SJSA1 (cell line): ENCODE data around the gene RUNX1. TPM values are rescaled to one million over a fixed set of nuclear protein-coding genes. Genes with fewer than 3 reads are reported as not detected.
A peak's percentile ranks its signal among the peaks of the same experiment; 100 is the strongest.

Experiments used
- DNase-seq, 2 experiments: peaks; one replicate each; pipeline ENCODE4 v3.0.0-alpha.2; 2015 to 2020; ENCODE audit warnings: low spot score in 2 of 2, low read depth in 1 of 2
- H3K27ac ChIP-seq: fragments of 250-450 bp; sonication (Bioruptor Pico); 2 replicates; pipeline ENCODE4 v1.5.1; 2020; ENCODE audit warnings: mild to moderate bottlenecking, moderate library complexity
- H3K27me3 ChIP-seq: fragments of 250-450 bp; sonication (Bioruptor Pico); replicated peaks from 2 replicates; pipeline ENCODE4 v1.5.1; 2020; ENCODE audit warnings: mild to moderate bottlenecking, moderate library complexity
- H3K36me3 ChIP-seq: fragments of 250-450 bp; sonication (Bioruptor Pico); 2 replicates; pipeline ENCODE4 v1.5.1; 2020; ENCODE audit warnings: mild to moderate bottlenecking
- H3K4me1 ChIP-seq: fragments of 250-450 bp; sonication (Bioruptor Pico); replicated peaks from 2 replicates; pipeline ENCODE4 v1.6.1; 2021; ENCODE audit warnings: mild to moderate bottlenecking
- H3K4me3 ChIP-seq: fragments of 250-450 bp; sonication (Bioruptor Pico); 2 replicates; pipeline ENCODE4 v1.5.1; 2020; ENCODE audit warnings: mild to moderate bottlenecking
- H3K9me3 ChIP-seq: fragments of 250-450 bp; sonication (Bioruptor Pico); replicated peaks from 2 replicates; pipeline ENCODE4 v1.5.1; 2020; ENCODE audit warnings: mild to moderate bottlenecking
- total RNA-seq: library from RNA; depleted of rRNA; stranded (reverse); fragments of >200 nt; shearing (Covaris generic); gene quantifications from 2 replicates; pipeline ENCODE4 v1.2.3, GENCODE V29; 2014

RUNX1 gene
- total RNA-seq, 1 experiment from 2014 or later = 18.0 TPM

GRCh38 chr21:34908419-34909055 lies 140.6 kb downstream of the RUNX1 start:
- no peak overlapping the region for H3K27ac ChIP-seq
- peaks cover 34% of the 10 kb centered on the region for H3K4me1 ChIP-seq
- H3K36me3 ChIP-seq = no peaks in the 10 kb centered on the region
- no peak for DNase-seq
- H3K4me3 ChIP-seq = no peak overlapping the region
- H3K9me3 ChIP-seq = no peaks in the 10 kb centered on the region
- no peaks in the 10 kb centered on the region for H3K27me3 ChIP-seq

DNA sequence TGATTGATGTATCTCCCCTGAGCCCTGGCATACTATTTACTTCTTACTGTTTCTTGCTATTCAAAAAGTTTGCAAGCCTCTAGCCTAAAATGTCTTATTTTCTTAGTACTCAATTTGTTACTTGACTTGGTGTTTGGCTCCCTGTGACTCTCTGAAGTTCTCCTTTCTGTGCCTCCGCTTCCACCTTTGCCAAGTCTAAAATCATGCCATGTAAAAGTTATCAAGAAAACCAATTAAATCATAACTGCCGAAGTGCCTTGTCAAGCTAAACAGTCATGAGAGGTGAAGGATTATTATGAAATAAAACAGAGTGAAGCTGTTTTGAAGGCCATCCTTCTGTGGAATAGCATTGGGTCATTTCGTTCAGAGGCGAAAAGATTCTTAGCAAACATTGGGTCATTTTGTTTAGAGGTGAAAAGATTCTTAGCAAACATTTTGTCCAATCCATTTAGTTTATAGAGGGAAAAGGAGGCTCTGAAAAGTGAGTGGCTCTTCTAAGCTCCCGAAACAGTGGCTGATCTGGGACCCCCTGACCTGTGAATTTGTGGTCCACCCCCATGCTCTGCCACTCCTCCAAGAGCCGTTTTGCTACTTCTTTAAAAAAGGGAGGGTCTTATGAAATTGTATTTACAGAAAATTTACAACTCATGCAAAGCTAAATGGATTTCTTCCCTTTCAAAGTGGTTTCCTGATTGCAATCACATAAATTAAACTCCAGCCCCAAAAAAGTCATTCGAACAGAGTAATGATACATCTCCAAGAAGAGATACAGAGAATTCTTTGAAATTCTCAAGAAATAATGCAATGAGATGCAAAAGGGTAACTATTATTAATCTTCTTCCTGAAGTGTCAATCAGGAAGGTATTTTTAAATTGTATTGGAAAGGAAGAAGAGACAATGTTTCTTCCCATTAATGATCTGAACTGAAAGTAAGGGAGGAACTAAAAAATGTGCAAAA lies 141.4 kb downstream of the RUNX1 start:
- no peaks in the 10 kb centered on the region for H3K27me3 ChIP-seq
- H3K36me3 ChIP-seq = no peaks in the 10 kb centered on the region
- H3K4me1 ChIP-seq = peaks cover 29% of the 10 kb centered on the region
- H3K4me3 ChIP-seq = no peak overlapping the region
- H3K9me3 ChIP-seq = no peaks in the 10 kb centered on the region
- no peak overlapping the region for H3K27ac ChIP-seq
- no peak for DNase-seq

- no peaks in the 10 kb centered on the region for H3K27me3 ChIP-seq
- peaks cover 24% of the 10 kb centered on the region for H3K4me1 ChIP-seq
- H3K36me3 ChIP-seq = no peaks in the 10 kb centered on the region
- DNase-seq = peak in 1 of 2 experiments; percentile 24
- H3K9me3 ChIP-seq = no peaks in the 10 kb centered on the region
- H3K27ac ChIP-seq = peak overlapping the region; percentile 45
- H3K4me3 ChIP-seq = no peak overlapping the region
Measured at GRCh38 chr21:34906401-34906800, 142.7 kb downstream of the RUNX1 start.

GRCh38 chr21:34905218-34905537 lies 143.9 kb downstream of the RUNX1 start:
- no peak for DNase-seq
- no peaks in the 10 kb centered on the region for H3K27me3 ChIP-seq
- no peak overlapping the region for H3K4me3 ChIP-seq
- peaks cover 33% of the 10 kb centered on the region for H3K4me1 ChIP-seq
- H3K9me3 ChIP-seq = no peaks in the 10 kb centered on the region
- H3K36me3 ChIP-seq = no peaks in the 10 kb centered on the region
- peak overlapping the region; percentile 45 for H3K27ac ChIP-seq

DNA sequence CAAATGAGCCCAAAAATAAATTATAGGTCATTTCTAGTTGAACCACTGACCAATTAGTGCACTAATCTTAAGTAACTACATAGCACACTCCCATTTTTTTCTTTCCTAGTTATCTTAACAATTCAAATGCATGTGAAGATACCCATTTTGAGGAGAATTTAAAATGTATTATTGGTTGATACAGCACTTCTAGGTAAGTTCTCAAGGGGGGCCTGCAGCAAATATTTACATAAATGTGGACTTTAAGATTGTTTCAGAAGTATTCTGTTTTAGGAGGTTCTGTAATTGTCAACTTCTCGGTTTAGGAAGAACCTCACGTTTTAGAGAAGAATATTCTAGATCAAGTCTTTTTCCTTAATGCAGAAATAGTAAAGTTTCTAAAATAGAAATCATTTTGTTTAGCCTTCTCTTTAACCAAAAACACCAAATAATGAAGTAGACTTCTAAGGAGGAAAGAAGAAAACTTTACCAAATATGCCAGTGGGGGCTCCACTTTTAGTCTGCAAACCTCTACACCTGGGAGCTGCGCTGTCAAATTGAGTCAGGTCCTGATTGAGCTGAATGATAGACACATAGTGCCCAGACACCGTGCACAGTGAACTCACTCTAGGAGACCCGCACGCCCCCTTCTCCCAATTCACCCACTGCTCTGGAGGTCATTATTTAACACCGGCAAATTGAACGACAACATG lies 144.4 kb downstream of the RUNX1 start:
- Histone ChIP-seq H3K36me3 (no peaks in the 10 kb centered on the region), H3K4me1 (peaks cover 36% of the 10 kb centered on the region), H3K4me3 (no peak overlapping the region), H3K27ac (no peak overlapping the region), H3K27me3 (no peaks in the 10 kb centered on the region), H3K9me3 (no peaks in the 10 kb centered on the region)
- no peak for DNase-seq

DNA sequence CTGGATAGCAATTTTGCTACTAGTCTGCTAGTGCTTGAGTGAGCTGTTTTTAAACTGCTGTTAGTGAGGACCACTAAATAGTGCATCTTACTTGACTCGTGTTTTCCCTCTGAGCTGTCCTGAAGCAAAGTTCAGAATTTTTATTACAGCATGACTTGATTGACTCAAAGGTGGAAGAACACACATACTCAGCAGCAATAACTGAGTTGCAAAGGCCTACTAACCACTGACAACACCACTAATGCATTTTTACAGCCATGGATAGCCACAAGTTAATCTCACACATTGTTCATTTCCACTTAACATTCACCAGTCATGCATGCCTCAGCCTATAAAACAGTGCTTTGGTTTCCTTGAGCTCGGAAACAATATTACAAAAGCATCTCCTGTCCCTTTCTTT lies 148.7 kb downstream of the RUNX1 start:
- Histone ChIP-seq H3K9me3 (no peaks in the 10 kb centered on the region), H3K27me3 (no peaks in the 10 kb centered on the region), H3K27ac (no peak overlapping the region), H3K4me1 (peaks cover 20% of the 10 kb centered on the region), H3K36me3 (0 out of 2 replicates have a peak, but pooled peaks cover 3% of the 10 kb centered on the region), H3K4me3 (no peak overlapping the region)
- DNase-seq = peak in 1 of 2 experiments; percentile 58

GRCh38 chr21:34899760-34900159 lies 149.3 kb downstream of the RUNX1 start:
- no peak overlapping the region for H3K27ac ChIP-seq
- H3K36me3 ChIP-seq = 0 out of 2 replicates have a peak, but pooled peaks cover 3% of the 10 kb centered on the region
- H3K4me1 ChIP-seq = peaks cover 13% of the 10 kb centered on the region
- no peaks in the 10 kb centered on the region for H3K9me3 ChIP-seq
- no peak for DNase-seq
- H3K4me3 ChIP-seq = no peak overlapping the region
- no peaks in the 10 kb centered on the region for H3K27me3 ChIP-seq

DNA sequence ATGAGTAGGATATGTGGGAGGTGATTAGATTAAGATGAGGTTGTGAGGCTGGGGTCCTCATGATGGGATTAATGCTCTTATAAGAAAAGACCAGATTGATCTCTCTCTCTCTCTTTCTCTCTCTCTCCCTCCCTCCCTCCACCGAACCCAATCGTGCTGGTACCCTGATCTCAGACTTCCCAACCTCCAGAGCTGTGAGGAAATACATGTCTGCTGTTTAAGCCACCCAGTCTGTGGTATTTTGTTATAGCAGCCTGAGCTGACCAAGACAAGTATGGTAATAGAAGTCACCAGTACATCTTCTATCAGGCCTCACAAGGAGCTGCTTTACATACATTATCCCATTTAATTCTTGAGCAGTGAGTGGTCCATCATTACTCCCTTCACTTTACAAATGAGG lies 149.8 kb downstream of the RUNX1 start:
- no peak overlapping the region for H3K27ac ChIP-seq
- H3K36me3 ChIP-seq = 0 out of 2 replicates have a peak, but pooled peaks cover 3% of the 10 kb centered on the region
- no peak for DNase-seq
- H3K9me3 ChIP-seq = no peaks in the 10 kb centered on the region
- H3K27me3 ChIP-seq = no peaks in the 10 kb centered on the region
- H3K4me1 ChIP-seq = peaks cover 12% of the 10 kb centered on the region
- H3K4me3 ChIP-seq = no peak overlapping the region

- Histone ChIP-seq H3K4me3 (no peak overlapping the region), H3K9me3 (no peaks in the 10 kb centered on the region), H3K27ac (no peak overlapping the region), H3K4me1 (peaks cover 12% of the 10 kb centered on the region), H3K36me3 (0 out of 2 replicates have a peak, but pooled peaks cover 3% of the 10 kb centered on the region), H3K27me3 (no peaks in the 10 kb centered on the region)
- DNase-seq = no peak
Measured at GRCh38 chr21:34897828-34898227, 151.3 kb downstream of the RUNX1 start.

DNA sequence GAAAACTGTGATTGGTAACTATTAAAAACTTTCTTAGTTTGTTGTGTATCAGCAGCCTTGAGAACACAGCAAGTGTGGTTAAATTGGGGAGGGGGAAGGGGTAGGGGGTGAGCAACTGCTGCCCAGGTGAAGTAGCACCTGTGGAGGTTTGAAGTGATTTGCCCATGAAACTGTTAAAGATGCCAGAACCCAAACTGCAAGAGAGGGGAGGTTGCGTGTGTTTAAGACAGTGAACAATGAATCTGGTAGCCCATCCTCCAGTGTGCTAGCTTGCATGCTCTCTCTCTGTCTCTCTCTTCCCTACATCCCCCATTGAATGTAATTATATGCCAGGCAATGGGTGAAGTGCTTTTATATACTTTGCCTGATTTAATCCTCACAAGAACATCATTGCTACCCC lies 154.7 kb downstream of the RUNX1 start:
- Histone ChIP-seq H3K4me1 (peaks cover 9% of the 10 kb centered on the region), H3K27me3 (no peaks in the 10 kb centered on the region), H3K9me3 (no peaks in the 10 kb centered on the region), H3K27ac (no peak overlapping the region), H3K36me3 (peaks cover 3% of the 10 kb centered on the region; the same call in 1 of the 2 replicates), H3K4me3 (no peak overlapping the region)
- DNase-seq = no peak

DNA sequence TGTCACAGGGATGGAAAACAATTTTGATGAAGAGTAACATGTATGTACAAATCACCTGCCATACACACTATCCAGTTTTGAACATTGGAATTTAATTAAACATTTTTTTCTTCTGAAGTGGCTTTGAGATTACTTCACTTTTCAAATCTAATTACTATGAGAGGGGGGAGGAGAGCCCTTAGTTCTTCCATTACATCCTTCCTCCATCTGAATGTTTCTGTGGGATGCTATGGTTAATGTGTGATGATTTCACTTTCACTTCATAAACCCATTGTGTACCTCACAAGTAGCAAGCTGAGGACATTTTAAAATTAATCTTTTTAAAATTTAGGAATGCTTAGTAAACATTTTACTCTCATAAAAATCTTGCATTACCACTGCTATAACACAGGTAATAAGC lies 156.9 kb downstream of the RUNX1 start:
- Histone ChIP-seq H3K9me3 (no peaks in the 10 kb centered on the region), H3K4me3 (no peak overlapping the region), H3K36me3 (peaks cover 6% of the 10 kb centered on the region; the same call in 1 of the 2 replicates), H3K27ac (peak overlapping the region; percentile 94), H3K4me1 (peaks cover 9% of the 10 kb centered on the region), H3K27me3 (no peaks in the 10 kb centered on the region)
- peak in 1 of 2 experiments; percentile 68 for DNase-seq

DNA sequence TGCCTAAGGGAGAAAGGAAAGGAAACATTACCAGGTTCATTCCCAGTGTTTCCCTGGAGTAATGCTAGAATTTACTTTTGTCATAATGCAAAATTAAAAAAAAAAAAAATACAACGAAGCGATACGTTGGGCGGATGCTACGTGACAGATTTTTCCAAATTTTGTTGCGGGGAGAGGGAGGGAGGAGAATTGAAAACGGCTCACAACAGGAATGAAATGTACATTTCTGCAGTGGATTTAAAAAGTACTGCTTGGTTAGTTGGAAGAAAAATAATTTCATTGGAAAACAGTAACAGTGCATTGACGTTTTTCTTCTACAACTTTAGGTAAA lies 157.5 kb downstream of the RUNX1 start:
- peak overlapping the region; percentile 88 for H3K4me3 ChIP-seq
- DNase-seq = no peak
- peak overlapping the region; percentile 94 for H3K27ac ChIP-seq
- H3K27me3 ChIP-seq = no peaks in the 10 kb centered on the region
- peaks cover 9% of the 10 kb centered on the region for H3K4me1 ChIP-seq
- H3K9me3 ChIP-seq = no peaks in the 10 kb centered on the region
- peaks cover 9% of the 10 kb centered on the region for H3K36me3 ChIP-seq

- peak; percentile 56 to 77 for DNase-seq
- H3K36me3 ChIP-seq = peaks cover 15% of the 10 kb centered on the region
- H3K4me1 ChIP-seq = peaks cover 9% of the 10 kb centered on the region
- H3K27ac ChIP-seq = peak overlapping the region; percentile 94
- peak overlapping the region; percentile 88 for H3K4me3 ChIP-seq
- H3K27me3 ChIP-seq = no peaks in the 10 kb centered on the region
- H3K9me3 ChIP-seq = no peaks in the 10 kb centered on the region
Measured at GRCh38 chr21:34890724-34891612, 158.1 kb downstream of the RUNX1 start.
